ENCODE results near the gene HOXC4.
A peak's percentile ranks its signal among the peaks of the same experiment; 100 is the strongest.

HOXC4 gene

GRCh38 chr12:54028314-54029201 lies 25.1 kb upstream of the HOXC4 start, which contains the start of gene HOXC6:
Gene HOXC6 (plus strand): TSS chr12:54028440. CDS start chr12:54028522, 82 bp downstream.
- ChIA-PET POLR2A (ENCODE audit: low non-redundant PET) (no interaction called here), CTCF (interaction anchor here (0.9 to 1.8 kb wide), 3 partner anchors 173 to 282 kb away, joined by 3 to 5 read pairs (median 5); no protein-coding TSS in a partner anchor)
- no peak within 1 kb of the TSS for H3K27ac ChIP-seq
- peak; percentile 76 for DNase-seq (ENCODE audit: low spot score)
- TF ChIP-seq, protein P1, sequence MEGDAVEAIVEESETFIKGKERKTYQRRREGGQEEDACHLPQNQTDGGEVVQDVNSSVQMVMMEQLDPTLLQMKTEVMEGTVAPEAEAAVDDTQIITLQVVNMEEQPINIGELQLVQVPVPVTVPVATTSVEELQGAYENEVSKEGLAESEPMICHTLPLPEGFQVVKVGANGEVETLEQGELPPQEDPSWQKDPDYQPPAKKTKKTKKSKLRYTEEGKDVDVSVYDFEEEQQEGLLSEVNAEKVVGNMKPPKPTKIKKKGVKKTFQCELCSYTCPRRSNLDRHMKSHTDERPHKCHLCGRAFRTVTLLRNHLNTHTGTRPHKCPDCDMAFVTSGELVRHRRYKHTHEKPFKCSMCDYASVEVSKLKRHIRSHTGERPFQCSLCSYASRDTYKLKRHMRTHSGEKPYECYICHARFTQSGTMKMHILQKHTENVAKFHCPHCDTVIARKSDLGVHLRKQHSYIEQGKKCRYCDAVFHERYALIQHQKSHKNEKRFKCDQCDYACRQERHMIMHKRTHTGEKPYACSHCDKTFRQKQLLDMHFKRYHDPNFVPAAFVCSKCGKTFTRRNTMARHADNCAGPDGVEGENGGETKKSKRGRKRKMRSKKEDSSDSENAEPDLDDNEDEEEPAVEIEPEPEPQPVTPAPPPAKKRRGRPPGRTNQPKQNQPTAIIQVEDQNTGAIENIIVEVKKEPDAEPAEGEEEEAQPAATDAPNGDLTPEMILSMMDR (conservative IDR thresholded peaks at IDR 0.05; ENCODE audit: low read depth): no peak

- POLR2A ChIA-PET (ENCODE audit: low non-redundant PET): no interaction called here
- H3K27ac ChIP-seq: no peak overlapping the region
- TF ChIP-seq, protein P1 (conservative IDR thresholded peaks at IDR 0.05; ENCODE audit: low read depth): no peak
- no peak for DNase-seq (ENCODE audit: low spot score)
- CTCF ChIA-PET: interaction anchor here (0.7 kb wide), 1 partner anchor 162 kb away, joined by 3 read pairs; no protein-coding TSS in a partner anchor
Observed at GRCh38 chr12:54029529-54030441, 23.9 kb upstream of the HOXC4 start.

DNA sequence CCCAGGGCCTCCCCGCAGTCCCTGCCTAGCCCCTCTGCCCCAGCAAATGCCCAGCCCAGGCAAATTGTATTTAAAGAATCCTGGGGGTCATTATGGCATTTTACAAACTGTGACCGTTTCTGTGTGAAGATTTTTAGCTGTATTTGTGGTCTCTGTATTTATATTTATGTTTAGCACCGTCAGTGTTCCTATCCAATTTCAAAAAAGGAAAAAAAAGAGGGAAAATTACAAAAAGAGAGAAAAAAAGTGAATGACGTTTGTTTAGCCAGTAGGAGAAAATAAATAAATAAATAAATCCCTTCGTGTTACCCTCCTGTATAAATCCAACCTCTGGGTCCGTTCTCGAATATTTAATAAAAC lies 23.2 kb upstream of the HOXC4 start:
- POLR2A ChIA-PET (ENCODE audit: low non-redundant PET): no interaction called here
- CTCF ChIA-PET: interaction anchor here (0.7 to 1.2 kb wide), 2 partner anchors 161 to 178 kb away, joined by 3 read pairs; no protein-coding TSS in a partner anchor
- H3K27ac ChIP-seq: no peak overlapping the region
- TF ChIP-seq, protein P1 (conservative IDR thresholded peaks at IDR 0.05; ENCODE audit: low read depth): no peak
- DNase-seq (ENCODE audit: low spot score): no peak

DNA sequence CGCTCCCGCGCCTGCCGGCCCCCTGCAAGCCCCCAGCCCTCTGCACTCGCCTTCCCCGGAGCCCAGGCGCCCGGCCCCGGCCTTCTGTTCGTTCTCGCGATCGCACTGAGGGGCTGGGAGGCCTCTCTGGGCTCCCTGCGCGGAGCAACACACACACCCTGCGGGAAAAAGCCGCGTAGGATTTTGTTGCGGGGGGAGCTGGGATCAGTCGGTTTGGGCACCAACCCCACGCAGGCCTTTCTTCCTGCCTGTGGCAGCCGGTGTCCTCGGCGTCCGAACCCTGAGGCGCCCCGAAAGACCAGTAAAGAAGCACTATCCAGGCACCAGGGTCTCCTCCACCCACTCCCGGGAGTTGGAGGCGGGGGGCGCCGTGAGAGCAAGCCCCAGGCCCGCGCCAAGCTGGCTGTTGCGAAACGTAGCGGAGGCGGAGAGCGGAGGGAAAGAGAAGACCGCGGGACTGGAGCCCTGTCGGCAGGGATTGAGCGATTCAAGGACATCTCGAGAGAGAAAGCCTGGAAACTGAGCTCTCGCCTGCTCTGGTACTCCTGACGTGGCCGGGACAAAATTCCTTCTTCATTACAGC lies 22.7 kb upstream of the HOXC4 start:
- DNase-seq (ENCODE audit: low spot score): no peak
- H3K27ac ChIP-seq: no peak overlapping the region
- TF ChIP-seq, protein P1 (conservative IDR thresholded peaks at IDR 0.05; ENCODE audit: low read depth): no peak
- POLR2A ChIA-PET (ENCODE audit: low non-redundant PET): no interaction called here
- CTCF ChIA-PET: interaction anchor here (0.7 to 2.9 kb wide), 3 partner anchors 161 to 177 kb away, joined by 3 to 20 read pairs (median 3); no protein-coding TSS in a partner anchor

- ChIA-PET POLR2A (ENCODE audit: low non-redundant PET) (no interaction called here), CTCF (interaction anchor here (1.0 to 2.9 kb wide), 4 partner anchors 44 to 177 kb away, joined by 3 to 28 read pairs (median 13); no protein-coding TSS in a partner anchor)
- TF ChIP-seq, protein P1 (conservative IDR thresholded peaks at IDR 0.05; ENCODE audit: low read depth): no peak
- H3K27ac ChIP-seq: no peak overlapping the region
- DNase-seq (ENCODE audit: low spot score): no peak
Observed at GRCh38 chr12:54031480-54031879, 22.2 kb upstream of the HOXC4 start.

Data from RWPE1 (cell line).